ENCODE data around the gene BUB1B.

- TF ChIP-seq, protein P1, sequence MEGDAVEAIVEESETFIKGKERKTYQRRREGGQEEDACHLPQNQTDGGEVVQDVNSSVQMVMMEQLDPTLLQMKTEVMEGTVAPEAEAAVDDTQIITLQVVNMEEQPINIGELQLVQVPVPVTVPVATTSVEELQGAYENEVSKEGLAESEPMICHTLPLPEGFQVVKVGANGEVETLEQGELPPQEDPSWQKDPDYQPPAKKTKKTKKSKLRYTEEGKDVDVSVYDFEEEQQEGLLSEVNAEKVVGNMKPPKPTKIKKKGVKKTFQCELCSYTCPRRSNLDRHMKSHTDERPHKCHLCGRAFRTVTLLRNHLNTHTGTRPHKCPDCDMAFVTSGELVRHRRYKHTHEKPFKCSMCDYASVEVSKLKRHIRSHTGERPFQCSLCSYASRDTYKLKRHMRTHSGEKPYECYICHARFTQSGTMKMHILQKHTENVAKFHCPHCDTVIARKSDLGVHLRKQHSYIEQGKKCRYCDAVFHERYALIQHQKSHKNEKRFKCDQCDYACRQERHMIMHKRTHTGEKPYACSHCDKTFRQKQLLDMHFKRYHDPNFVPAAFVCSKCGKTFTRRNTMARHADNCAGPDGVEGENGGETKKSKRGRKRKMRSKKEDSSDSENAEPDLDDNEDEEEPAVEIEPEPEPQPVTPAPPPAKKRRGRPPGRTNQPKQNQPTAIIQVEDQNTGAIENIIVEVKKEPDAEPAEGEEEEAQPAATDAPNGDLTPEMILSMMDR (IDR thresholded peaks at IDR 0.05; ENCODE audit: low read depth, low read length), result no peak
- no peak for TF ChIP-seq POLR2A (IDR thresholded peaks at IDR 0.05; ENCODE audit: extremely low read depth, insufficient read length)
These were observed 87.3 kb downstream of the BUB1B start for GRCh38 chr15:40248006-40248783.

All from NB4 (cell line).